Epidermal melanocyte (primary cell): ENCODE measurements around the gene HEATR1.

Experiments used
- DNase-seq: peaks from one replicate; pipeline ENCODE4 v3.0.0; 2011; ENCODE audit warnings: low spot score; ENCODE audit not compliant: insufficient read length

The HEATR1 gene

DNA sequence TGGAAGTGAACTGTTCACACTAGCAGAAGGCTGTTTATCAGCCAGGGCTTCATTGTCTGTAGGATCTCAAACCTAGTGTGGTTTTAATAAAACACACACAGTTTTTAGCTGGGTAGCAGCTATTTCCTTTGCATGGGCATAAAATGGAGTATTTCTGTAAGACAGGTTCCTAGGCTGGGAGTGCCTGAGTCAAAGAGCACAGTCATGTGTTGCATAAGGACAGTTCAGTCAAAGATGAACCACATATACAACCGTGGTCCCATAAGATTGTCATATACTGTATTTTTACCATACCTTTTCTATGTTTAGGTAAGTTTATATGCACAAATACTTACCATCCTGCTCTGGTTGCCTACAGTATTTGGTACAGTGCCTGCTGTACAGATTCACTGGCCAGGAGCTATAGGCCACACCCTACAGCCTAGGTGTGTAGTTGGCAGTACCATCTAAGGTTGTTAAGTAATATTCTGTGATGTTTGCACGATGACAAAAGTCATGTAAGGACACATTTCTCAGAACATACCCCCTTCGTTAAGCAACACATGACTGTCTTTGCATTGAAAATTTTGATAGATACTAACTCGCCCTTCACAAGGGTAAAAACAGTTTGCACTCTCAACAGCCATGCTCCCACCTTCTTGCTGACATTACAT is 63.4 kb downstream of the HEATR1 start:
- no peak for DNase-seq

DNA sequence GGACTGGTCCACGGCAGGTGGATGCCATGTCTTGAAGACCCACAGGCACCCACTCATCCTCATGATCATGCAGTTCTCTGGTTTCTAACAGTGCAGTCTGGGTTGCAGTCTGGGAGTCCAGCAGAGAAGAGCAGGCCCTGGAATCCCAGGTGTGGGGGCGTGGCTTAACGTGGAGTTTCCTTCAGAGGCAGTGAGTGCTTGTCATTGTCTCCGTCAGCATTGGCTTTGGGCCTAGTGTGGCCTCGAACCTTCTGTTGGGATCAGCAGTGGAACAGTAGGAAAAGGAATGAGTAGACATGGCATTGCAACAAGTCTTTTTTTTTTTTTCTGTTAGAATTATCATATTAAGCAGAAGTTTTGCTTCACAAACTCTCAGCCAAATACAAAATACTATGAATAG is 67.8 kb downstream of the HEATR1 start:
- DNase-seq: no peak

DNA sequence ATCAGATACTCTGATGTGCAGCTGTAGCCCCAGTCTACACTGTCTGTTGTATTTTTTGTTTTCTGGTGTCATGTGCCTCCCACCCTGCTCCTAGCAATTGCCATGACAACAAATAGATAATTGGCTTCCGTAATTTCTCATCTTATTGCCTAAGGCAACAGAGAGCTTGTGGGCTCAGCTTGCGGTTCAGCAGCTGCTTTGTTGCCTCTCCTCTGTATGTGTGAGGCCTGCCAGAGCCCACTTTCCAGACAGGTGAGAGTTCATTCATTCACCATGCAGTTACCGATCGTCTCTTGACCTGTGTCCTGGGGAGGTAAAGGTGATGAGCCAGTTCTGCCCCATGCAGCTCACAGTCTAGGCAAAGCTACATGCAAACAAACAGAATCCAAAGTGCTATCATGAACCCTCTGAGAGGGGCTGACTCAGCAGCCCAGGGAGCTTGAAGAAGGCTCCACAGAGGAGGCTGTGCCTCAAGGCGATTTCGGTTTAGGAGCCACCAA is 68.6 kb downstream of the HEATR1 start:
- no peak for DNase-seq

DNA sequence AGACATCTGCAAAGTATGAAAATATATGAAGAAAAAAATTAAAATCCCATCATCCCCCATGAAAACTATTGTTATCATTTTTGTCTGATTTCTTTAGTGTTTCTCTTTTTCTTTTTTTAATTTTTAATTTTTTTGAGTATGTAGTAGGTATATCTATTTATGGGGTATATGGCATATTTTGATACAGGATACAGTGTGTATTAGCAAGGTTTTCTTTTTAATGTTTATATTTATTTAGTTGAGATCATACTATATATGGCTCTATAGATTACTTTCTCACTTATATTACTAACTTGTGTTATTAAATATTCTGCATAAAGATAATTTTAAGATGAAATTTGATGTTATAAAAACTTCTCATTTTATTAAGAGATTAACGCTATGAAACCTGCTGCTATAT is 69.1 kb downstream of the HEATR1 start:
- DNase-seq: no peak

DNA sequence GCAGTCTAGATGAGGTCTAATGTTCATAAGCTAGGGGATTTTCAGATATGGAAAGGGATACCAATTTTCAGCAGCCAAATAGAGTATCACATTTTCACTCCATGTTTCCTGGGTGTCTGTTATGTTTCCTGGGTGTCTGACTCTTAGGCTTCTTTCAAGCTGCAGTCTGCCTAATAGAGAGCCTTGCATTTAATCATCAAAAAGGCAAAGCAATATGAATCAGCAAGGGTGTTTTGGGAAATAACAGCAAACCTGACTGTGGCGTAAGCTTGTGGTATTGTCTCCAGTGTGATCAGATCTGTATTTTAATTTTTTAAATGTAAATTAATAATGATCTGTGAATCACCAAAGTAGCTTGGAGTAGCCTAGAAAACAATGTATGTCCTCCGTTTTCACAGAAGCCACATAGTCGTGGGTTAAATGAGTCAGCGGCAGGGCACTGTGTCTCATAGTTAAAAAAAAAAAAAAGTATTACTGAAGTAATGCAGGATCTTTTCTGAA is 70.1 kb downstream of the HEATR1 start:
- no peak for DNase-seq

DNA sequence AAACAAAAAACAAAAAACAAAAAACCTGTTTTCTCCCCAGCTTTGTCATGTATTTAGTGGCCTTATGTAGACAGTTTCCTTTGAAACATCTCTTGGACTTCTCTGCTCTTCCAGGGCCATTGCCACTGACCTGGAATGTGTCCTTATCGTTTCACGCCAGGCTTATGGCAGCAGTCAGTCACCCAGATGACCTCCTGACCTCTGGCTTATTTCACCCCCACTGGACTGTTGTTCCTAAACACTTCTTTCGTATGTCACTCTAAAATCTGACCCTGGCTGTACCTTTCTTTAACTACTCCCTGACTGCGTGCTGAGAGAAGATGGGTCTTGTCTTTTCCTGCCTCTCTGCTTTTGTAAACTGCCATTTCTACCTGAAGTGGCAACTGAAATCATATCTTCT is 71.5 kb downstream of the HEATR1 start:
- no peak for DNase-seq

DNA sequence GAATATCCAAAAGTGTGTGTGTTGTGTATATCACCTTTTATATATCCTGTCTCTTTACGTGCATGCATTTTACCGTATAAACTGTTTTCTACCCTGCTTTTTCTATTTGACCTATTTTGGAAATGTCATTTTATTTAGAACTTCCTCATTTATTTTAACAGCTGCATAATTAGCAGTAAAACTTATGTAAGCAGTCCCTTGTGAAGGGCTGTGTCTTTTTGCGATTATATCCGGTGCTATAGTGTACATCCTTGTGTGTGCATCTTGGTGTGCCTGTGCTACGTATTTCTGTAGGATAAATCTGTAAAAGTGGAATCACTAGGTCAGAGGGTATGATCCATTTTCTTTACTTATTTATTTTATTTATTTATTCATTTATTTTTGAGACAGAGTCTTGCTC is 73.4 kb downstream of the HEATR1 start:
- DNase-seq: no peak

DNA sequence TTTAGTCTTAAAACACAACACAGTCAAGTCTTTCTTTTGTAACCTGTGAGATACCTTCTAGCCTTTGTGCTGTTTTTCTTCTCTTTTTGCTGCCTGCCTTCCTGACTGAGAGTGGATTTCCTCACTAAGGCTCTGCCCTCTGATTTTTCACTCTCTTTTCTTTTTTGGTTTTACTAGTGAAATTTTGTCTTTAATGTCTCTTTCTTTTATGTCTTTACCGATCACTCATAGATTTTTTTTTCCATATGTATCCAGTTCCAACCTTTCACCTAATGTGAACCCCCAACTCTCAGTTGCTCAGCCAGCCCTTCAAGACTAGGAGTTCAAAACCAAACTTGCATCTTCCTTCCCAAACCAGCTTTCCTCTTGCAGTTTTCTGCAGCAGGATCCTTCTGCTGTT is 74.0 kb downstream of the HEATR1 start:
- DNase-seq: no peak

DNA sequence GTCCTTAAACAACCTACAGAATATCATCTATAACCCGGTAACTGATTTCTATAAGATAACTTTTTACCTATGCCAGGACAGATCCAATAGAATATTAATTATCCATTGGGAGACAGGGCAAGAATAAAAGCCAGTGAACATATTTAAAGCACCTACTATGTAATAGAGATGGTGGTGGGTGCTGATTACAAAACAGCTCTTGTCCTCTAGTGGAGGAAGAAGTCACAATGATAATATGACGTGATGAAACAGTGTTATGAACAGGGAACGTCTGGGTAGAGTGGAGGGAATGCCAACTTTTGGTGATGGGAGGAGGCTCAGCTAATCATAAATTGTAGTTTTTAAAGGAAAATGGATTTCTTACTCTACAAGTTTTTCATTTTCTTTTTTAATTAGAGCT is 78.2 kb downstream of the HEATR1 start:
- no peak for DNase-seq

DNA sequence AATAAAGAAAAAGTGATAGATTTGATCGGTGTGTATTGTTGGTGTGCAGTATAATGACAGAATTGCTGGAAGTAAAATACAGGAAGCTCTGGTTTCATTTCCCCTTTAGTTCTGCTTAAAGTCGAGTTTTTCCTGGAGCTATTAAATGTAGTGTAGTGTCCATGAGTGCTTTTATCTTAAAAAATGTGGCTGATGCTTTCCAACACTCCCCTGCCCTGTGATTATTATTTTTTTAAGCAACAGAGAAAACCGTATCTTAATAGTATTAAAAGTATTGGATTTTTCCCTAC is 79.5 kb downstream of the HEATR1 start:
- no peak for DNase-seq

DNA sequence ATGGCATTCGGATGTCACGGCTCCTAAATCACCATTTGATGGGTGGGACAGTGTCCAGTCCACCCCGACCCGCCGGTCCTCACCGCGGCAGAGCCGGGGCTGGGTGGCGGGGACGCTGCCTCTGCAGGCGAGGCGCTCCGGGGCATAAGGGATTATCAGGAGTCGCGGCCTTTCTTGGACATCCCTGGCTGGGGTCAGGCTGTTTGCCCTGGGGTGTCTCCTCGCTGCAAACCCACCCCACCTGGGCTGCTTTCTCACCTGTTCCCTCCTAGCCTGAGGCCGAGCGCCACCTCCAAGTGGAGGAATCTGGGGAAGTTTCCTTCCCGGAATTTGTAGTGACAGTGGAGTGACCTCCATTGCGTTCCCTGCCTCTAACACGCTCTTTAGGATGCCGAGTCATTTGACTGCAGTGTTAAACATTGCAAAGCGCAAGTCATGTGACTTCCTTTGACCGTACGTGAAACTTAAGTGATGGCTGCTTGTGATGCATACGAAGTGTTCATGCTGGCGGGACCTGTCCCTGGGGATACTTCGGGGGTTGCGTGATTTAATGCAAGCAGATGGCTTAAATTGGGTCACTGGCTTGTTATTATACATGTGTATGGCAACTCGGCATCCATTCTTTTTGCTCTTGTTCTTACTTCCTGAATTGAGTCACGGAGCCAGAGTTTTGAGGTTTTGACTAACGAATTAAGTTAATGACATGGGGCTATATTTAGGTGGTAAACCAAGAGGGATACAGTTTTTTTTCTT is 80.0 kb downstream of the HEATR1 start:
- DNase-seq: peak; percentile 83

DNA sequence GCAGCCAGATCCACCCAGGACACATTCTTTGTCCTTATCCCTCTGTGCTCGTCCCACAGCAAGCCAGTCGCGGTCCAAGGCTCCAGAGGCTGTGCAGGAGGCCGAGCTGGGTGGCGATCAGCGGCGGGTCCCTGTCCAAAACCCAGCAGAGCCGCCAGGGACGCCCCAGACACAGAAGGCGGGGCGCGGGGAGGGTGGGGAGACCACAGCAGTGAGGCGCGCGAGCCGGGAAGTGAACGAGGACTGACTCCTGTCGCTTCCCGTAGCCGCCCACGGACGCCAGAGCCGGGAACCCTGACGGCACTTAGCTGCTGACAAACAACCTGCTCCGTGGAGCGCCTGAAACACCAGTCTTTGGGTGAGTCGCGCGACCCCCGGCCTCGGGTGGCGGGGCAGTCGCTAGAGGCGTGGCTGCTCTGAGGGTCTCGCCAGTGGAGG is 80.6 kb downstream of the HEATR1 start, which contains the start of gene LGALS8:
LGALS8 (plus strand) TSS at position 279 of the 438 bp plus-strand sequence. CDS start 2,089 bp downstream, outside the sequence.
- peak; percentile 81 for DNase-seq

DNA sequence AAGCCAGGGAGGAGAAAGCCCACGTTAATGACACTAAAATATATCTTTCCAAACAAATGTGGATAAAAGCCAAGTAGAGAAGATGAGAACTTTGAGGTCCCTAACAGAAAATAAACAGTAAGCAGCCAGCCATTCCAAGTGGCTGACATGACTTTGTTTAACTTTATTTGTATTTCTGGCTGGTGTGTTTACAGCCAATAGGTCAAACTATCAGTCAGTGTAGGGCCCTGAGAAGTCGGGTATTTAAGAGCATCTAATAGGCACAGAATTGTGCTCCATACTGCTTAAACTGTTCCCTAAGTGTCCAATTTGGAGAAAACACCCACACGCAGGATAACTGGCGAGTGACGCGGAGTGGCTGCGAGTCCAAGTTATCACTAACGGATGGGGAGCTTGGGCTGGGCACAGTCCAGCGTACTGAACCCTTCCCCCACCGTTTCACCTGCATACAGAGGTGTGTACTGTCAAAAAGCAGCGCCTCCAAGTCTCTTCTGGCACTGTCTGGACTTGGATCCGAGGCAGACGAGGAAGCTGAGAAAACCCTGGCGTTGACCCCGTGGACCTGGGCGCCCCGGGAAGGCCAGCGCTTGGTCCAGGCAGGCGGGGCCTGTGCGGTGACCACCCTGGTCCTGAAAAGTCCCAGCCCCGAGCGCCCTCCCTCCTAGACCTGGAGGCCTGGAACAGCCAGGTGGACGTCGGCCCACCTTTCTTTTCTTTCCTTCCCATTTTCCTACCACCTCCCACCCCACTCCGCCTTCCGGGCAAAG is 81.2 kb downstream of the HEATR1 start:
- no peak for DNase-seq

DNA sequence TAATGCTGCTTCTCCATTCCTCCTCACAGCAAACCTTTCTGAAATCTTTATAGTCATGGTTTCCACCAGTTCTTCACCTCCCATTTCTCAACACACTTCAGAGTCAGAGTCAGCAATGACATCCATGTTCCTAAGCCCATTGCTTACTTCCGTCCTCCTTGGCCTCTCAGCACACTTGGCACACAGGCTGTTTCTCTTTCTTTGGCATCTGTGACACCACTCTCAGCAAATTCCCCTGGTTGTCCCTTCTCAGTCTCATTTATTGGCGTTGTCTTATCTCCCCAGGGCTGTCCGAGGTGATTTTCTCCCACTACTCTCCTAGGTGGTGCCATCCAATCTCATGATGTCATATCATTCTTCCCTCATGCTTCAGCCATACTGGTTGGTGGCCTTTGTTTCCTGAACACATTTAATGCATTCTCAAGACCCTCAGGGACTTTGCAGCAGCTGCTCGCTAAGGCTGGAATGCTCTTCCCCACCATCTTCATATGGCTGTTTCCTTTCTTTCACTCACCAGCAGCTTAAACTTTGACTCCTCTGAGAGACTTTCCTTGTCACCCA is 83.8 kb downstream of the HEATR1 start:
- no peak for DNase-seq

DNA sequence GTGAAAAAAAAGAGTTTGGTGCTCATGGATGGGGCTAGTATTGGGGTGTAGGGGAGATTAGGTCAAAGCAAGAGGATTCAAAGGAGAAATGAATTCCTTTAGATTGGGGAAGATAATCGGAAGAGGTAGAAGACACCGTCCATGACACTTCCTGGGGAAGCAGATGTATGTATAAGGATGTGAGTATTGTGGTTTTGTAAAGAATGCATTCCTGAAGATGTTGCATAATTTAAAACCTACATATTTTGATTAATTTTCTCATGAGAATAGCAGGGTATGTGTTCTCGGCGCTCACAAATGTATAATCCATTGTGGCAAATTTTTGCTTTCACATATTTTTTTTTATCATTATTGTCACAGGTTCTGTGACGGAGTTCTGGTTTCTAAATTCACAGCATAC is 86.0 kb downstream of the HEATR1 start:
- no peak for DNase-seq

DNA sequence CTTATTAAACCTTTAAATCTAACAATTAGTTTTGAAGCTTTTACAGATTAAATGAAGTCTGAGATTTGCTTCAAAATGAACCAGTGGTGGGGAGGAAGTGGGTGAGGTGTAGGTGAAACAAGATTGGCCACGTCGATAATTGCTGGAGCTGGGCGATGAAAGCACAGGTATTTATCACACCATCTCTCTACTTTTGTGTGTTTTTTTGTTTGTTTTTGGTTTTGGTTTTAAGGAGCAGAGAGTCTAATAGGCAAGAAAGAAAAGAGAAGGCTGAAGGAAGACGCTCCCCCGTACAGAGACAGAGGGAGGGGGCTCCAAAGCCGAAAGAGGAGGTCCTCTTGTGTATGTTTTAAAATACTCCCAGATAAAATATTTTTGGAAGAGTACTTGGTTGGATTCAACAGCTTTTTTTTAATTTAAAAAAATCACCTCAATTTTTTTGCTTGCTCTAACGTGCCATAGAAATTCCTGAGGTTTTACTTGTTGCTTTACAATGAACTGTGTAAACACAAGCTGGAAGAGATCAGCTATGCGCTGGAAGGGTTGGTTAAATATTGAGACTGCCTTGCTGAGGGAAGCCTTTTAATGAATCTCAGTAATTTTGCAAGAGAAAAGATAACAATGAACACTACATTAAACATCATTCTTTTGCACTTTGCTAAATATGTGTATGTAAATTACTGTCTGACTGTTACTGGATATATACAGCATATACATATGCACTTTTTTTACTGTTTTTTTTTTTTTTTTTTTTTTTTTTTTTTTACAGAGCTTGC is 87.2 kb downstream of the HEATR1 start:
- DNase-seq: no peak

DNA sequence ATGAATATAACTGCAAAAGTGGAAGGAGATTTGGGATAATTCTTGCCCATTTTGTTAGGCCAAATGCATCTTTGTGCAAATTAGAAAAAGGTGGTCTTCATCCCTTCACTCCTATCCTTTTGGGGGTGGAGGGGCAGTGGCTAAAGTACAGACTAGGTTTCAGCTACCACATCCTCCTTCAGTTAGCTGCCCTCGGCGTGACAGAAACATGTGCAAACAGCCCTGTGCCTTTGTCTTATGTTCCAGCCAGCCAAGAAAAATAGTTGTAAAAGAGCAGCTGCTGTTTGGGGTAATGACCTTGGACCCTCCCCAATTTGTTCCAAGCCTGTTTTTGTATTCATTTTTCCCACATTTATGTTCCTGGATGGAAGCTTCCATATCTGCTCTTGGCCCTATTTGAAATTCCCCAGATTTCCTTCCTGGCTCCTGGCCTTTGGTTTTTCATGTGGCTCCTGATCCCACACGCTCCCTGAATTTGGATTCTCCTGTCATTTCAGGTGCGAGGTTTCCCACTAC is 88.8 kb downstream of the HEATR1 start:
- DNase-seq: no peak

DNA sequence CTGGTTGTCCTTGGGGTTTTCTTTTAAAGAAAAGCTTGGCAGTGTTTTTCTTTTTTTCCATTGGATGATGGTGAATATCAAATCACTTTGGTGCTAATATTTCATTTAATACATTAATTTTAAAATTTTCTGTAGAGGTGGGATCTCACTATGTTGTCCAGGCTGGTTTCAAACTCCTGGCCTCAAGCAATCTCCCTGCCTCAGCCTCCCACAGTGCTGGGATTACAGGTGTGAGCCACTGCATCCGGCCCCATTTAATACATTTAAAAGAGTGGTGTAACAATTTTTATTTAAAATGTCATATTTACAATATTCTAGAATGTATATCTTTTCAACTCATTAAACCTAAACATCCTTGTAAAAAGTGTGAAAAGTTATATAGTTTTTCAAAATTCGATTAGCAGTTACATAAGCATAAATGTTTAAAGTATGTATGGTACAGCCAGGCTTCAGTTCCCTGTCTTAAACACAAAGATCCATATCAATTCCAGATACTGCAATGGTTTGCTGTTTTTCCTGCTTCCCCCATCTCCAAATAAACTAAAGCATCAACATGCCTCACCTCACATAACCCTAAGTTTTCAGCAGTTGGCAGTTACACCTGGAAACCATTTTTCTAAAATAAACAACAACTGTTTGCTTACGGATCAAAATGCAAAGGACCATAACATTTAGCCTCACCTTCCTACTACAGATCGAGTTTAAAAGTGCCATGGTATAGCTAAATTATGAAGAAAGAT is 89.4 kb downstream of the HEATR1 start:
- no peak for DNase-seq

DNA sequence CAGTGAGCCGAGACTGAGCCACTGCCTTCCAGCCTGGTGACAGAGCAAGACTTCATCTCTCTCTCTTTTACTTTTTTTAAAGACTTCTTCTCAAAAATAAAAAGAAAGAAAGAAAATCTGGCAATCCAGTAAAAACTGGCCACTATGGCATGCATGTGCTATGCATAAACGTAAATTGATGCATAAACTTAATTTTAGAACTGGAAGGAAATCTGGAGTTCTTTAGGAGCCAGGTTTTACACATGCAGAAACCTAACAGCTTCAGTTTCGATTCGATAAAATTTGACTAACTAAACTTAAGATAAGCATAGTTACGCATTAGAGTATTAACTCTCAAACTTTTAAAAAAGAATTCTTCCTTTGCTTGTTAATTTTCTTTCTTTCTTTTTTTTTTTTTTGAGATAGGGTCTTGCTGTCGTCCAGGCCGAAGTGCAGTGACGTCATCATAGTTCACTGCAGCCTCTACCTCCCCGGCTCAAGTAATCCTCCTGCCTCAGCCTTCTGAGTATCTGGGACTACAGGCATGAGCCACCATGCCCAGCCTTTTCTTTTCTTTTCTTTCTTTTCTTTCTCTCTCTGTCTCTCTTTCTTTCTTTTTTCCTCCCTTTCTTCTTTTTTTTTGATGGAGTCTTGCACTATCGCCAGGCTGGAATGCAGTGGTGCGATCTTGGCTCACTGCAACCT is 92.4 kb downstream of the HEATR1 start:
- DNase-seq: no peak
